Stimulated activated CD8-positive, alpha-beta memory T cell treated with anti-CD3 and anti-CD28 coated beads, Interleukin-15, amount 100 ng/mL, for 24 hours (primary cell): ENCODE measurements around the gene PARD3B.
"Not testable (repeated sequence)": the region's sequence is repeated elsewhere in the genome, so short reads cannot be mapped to it uniquely, and the experiment has no call there.

Experiments
- DNase-seq: peaks from one replicate; pipeline ENCODE4 v3.0.0-alpha.2; 2020; ENCODE audit warnings: low read depth

PARD3B gene

DNA sequence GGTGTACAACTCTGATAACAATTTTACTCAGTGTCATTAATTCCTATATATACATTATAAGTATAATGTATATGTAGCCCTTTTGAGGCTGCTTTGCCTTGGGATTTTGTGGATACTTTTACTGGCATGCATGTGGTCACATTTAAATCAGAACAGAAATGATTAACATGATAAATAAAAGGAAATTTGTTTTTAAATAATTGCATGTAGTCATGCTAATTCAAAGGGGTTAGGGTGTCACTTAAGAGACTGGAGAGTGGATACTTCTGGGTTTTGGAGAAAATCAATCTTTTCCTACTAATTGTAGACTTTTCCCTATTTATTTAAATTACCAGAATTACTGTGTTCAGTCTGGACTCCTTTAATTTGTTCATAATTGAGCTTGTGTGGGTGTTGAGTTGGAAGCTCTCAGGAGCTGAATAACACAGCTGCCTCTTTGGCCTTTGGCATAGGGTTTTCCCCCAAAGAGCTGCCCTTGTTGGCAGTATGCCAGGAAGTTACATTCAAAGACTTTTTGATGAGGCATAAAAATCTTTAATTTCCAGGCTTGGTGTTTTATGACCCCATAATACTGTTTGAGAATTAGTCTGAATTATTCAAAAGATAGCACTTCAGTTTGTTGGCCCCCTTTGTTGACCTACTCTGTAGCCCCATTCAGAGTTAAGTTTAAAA, 652.3 kb downstream of the PARD3B start:
- DNase-seq = no peak

DNA sequence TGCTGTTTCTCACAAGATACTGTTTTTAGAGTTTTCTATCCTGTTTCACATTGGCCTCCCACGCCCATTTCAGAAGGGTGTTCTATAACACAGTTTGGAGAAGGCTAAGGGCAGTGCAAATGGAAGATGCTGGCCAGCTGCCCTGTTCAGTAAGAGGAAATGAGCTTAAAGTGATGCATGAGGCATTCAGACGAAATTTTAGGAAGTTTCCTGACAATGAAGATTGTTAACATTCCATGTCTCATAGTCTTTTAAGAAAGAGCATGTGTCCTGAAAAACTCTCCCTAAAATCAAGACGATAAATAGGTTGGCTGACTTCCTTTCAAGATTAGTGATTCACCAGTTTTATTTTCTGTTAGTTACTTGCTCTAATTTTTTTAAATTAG, 652.9 kb downstream of the PARD3B start:
- no peak for DNase-seq

DNA sequence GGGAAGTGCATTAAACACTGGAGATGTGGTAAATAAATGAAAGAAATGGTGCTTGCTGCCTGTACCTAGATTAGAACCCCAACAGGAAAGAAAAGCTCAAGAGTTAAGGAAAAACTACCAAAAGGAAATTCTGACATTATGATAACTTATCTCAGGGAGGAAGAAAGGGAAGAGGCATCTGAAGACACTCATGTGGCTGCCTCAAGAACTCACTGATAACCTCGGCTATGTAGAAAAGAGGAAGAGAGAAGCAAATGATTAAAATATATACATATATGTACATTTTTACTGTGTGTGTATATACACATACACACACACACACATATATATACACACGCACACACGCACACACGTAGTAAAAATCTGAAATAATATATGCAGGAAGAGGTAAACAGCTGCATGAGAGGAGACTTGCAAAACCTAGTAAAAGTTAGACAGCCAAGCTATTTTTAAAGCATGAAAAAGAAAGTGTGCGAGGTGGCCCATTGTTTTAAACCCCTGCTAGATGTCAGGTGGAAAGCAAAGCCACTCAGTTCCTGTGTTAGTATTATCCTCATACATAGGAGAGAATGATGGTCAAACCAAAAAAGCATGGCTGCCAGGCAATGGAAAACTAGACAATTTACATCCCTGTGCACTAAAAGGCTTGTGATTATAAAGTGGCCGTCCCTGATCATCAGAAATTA, 654.0 kb downstream of the PARD3B start:
- no peak for DNase-seq

DNA sequence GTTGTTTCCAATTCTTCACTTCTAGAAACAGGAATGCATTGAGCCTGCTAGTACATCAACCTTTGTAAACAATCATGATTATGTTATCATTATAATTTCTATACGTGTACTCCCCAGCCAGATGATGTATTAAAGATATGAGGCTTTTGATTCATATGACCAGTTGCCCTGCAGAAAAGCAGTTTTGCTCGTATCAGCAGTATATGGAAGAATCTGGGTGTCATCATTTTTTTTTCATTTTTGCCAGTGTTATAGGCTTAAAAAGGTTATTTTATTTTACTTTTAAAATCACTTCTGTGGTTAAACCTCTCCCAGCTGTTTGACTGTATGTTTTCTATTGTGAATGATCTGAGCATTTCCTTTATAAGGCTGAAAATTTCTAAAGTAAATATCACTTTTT, 665.2 kb downstream of the PARD3B start:
- DNase-seq = no peak

DNA sequence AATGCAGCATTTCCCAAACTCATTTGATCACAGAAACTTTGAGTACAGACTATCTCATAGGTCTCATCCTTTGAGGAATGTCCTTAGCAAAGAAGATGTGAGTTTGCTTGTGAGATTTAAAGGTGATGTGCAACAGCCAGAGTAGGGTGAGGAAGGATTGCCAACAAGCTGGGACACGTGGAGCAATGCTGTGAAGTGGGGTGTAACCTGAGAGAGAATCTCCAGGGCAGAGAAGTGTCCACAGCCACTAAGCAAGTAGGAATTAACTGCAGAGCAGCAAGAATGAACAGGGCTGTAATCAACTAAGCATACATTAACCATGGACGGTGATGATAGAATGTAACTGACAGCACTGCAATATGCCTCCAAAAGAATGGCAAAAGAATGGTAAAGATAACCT, 667.1 kb downstream of the PARD3B start:
- DNase-seq = no peak

DNA sequence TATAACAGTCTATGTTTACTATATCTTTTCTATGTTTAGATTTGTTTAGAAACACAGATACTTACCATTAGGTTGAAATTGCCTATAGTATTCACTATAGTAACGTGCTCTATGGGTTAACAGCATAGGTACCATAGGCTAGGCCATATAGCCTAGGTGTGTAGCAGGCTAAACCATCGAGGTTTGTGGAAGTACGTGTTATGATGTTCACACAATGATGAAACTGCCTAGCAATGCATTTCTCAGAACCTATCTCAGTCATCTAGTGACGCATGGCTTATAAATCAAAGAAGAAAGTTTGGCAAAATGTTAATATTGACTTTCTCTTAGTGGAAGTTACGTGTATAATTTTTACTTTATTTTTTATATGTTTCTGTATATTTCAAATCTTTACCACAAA, 670.8 kb downstream of the PARD3B start:
- DNase-seq = no peak

DNA sequence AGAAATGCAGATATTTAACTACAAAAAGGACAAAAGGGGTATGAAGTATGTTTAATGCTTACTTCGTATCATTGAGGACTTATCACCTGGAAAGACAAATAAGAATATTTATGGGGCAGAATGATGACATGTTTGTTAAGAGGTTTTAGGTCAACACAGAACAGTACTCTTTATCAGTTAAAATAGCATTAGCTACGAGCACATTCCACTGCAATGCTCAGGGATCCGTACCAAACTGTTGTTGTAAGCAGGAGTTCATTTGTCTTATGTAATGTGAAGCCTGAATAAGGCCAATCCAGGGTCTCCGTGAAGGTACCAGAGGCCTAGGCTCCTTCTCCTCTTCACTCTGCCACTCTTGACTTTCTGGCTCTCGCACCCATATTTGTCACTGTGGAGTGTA, 671.3 kb downstream of the PARD3B start:
- no peak for DNase-seq

DNA sequence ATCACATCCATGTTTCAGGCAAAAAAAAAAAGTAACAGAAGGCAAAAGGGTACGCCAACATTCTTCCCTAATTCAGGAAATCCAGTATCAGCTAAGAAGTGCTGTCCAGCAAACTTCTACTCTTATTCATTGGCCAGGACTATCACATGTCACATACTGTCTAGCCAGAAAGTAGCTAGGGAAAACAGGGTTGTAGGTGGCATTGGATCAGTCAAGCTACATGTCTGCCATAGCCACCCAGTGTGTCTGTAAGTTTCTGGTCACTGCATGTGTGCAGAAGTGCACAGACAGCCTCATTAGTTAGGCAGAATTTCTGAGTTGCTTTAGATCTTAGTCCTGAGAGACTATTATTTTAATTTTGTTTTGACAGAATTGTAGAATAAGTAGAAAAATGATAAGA, 671.7 kb downstream of the PARD3B start:
- no peak for DNase-seq

DNA sequence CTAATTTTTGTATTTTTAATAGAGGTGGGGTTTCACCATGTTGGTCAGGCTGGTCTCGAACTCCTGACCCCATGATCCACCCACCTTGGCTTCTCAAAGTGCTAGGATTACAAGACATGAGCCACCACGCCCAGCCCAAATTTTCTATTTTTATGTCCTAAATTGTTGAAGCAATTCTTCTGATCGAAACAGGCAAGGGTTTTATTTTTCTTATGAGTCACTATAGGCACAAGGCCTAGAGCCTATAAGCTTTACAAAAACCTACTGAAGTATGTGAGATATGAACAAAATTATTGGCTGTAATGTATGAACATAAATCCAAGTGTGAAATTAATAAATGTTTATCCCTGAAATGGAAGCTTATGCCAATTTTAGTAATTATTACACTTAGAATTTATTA, 672.8 kb downstream of the PARD3B start:
- DNase-seq = no peak

DNA sequence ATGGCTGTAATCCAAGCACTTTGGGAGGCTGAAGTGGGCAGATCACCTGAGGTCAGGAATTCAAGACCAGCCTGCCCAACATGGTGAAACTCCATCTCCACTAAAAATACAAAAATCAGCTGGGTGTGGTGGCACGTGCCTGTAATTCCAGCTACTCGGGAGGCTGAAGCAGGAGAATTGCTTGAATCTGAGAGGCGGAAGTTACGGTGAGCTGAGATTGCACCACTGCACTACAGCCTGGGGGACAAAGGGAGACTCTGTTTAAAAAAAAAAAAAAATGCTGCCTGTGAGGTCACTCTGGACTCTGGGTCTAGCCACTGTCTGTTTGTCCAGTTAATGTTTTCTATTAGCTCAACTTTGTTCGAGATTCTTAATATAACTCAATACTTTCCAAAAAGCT, 673.5 kb downstream of the PARD3B start:
- DNase-seq = not testable (repeated sequence)

DNA sequence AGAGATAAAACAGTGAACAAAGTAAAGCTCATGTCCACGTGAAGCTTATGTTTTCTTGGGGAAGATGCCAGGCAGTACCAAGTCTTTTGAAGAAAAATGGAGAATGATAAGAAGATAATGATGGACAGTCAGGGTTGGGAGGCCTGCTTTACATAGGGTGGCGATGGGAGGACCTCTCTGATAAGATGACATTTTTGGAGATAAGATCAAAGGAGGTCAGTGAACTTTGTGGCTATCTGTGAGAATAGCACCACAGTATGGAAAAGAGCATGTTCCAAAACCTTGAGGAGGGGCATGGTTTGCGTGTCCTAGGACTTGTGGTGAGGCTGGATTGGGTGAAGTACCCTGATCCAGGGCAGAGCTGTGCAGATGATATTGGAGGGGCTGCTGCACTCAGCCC, 675.3 kb downstream of the PARD3B start:
- DNase-seq = no peak

DNA sequence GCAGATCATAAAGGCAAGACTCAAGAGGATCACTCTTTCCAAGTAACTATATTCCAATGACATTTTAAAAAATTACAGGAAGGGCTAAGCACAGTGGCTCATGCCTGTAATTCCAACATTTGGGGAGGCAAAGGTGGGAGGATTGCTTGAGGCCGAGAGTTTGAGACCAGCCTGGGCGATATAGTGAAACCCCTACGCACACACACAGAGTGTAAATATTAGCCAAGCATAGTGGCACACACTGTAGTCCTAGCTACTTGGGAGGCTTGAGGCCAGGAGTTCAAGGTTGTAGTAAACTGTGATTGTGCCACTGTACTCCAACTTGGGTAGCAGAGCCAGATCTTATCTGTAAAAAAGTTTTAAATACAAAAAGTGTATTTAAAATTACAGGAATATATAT, 686.8 kb downstream of the PARD3B start:
- DNase-seq = no peak

DNA sequence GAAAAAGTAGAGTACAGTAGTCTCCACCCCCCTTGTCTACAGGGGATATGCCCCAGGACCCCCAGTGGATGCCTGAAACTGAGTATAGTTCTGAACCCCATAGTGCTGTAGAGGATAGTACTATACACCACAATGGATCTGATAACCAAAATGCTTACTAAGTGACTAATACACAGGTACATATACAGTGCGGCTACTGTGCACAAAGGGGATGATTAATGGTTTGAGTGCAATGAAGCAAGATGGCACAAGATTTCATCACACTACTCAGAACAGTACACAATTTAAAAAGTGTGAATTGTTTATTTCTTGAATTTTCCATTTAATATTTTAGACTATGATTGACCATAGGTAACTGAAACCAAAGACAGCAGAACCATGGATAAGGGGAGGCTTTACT, 690.2 kb downstream of the PARD3B start:
- DNase-seq = no peak

DNA sequence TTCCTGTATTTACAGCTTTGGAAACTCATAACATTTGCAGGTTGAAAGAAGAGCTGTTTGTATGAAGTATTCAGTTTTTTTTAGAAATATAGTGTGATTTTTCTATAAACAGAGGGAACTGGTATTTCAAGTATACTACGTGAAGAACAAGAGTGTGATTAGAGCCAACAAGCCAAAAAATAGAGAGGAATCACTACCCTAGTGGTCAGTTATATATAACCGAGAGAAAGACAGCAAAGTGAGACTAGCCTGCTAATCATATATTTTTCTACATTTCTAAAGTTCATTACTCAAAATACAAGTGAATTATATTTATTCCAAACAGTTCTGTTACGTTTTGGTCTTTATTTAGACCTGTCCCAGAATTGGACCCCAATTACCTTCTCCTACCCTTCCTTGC, 692.2 kb downstream of the PARD3B start:
- no peak for DNase-seq

DNA sequence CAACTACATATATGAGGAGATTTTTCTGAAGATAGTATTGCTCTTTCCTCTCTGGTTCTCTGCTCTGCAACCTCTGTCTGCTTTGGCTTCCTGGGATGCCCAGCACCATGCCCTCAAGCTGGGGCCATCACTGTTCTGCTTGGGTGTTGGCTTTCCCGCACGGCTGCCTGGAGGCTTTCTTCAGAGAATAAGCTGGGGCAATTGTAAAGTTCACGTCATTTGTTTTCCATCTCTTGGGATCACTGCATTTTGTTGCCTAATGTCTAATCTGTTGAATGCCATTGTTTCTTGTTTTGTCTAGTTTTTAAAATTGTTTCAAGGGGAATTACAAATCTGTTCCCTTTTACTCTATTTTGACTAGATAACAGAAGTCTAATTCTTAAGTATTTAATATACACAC, 699.7 kb downstream of the PARD3B start:
- no peak for DNase-seq

DNA sequence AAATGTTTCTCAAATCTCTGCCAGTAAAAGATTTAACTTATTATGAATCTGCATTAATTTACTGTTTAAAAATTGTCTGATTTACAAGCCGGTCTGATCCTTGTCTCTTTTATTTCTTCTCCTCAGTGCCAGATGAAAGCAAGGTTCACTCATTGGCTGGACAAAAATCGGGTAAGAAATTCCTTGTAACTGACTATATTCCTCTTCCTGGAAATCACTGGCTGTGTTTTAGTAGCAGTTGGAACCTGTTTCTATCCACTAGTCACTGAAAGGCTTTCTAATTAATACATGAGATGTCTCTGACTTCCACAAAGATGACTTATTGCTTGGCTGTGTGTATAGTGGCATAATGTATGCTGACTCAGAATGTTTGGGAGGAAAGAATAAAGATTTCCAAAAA, 700.4 kb downstream of the PARD3B start:
- no peak for DNase-seq

DNA sequence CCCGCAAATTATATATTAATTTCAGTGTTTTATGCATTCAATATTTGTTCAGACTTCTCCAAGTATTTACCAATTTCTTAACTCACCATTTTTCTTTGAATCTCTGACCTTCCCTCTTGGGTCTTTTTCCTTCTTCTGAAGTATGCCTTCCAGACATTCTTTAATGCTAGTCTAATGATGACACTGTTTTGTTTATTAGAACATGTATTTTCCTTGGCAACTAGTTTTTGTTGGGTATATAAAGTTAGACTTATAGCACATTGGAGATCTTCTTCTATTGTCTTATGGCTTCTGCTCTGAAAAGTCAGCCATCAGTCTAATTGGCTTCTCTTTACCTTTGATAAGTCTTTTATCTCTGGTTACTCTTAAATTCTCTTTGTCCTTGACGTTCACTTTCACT, 713.8 kb downstream of the PARD3B start:
- no peak for DNase-seq

DNA sequence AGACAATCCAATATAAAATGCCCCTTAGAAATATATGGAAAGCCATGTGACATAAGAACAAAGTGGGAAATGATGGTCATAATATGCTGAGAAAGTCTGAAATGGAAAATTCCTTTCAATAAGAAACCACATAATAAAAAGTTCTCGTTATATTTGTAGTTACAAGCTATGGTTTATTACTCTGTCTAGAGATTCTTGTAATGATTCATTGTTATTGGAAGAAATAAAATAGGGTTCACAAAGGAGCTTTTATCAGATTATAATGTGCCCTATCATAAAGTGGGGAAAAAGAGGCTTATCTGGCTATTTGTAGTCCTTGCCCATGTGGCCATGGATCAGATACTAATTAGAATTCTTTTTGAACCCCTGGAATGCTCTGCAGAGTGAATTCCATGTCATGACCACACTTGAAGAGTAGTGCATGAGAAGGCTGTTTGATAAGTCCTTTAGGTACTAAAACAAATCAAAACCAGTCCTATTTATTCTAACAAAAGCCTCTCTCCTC, 716.3 kb downstream of the PARD3B start:
- no peak for DNase-seq

DNA sequence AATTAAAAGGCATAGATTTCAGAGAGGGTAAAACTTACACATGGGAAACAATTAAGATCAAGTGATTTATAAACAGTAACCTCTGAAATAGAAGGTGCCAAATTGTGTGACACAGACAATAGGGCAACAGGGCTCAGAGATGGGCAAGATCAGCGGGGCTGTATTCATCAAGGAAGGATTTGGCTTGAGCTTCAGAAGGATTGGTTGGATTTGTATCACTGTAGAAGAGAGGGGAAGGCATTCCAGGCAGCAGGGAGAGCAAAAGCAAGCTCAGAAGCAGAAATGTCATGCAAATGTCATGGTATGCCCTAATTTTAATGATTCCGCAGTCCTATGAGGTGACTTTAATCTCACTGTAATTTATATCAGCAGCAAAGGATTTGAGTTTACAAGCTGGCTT, 722.0 kb downstream of the PARD3B start:
- DNase-seq = no peak

DNA sequence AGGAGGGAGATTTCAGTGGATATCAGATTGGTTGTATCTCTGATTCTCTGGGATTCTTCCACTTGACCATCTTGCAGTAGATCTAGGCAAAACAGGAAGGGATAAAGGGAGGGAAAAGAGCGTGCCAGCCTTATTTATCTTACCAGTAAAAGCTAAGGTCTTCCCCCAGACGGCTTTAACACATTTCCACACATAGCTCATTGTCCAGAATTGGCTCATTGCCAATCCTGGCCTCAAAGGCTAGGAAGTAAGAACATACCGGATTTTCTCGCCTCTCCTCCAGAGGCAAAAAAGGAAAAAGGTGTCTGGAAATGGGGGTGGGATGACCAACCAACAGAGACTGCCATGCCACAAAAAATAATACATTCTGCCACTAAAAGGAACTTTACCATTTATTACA, 725.4 kb downstream of the PARD3B start:
- DNase-seq = no peak

DNA sequence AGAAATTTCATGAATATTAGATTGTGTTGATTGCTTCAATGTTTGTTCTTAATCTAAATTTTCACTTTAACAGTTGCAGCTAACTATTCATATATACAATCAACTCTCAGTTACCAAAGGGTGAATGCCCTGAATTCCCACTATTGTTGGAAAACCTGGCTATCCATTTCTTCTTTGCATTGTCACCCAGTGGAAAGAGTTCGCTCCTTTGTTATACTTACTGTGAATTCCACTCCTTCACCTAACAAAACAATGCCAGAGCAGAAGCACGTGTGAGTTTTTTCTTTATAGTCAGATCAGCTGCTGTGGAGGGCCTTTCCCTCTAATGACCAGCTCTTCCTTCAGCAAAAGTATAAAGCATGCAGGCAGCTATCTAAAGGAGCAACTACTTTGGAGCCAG, 727.9 kb downstream of the PARD3B start:
- no peak for DNase-seq

DNA sequence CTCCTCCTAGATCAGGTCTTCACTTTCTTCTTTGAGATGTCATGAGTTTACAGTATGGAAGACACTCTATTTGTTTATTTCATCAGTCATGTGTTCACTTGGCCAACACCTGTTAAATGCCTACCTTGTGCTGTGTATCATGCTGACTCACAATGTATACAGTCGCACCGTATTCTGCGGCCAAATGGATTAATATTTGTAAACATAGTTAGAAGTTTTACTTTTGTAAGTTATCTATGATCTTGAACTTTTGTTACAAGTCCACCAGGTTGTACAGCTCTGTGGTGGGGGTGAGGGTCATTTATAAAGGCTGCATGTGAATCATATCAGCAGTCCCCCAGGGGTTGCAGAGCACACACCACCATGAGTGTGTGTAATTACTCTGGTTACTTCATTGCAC, 728.4 kb downstream of the PARD3B start:
- no peak for DNase-seq

DNA sequence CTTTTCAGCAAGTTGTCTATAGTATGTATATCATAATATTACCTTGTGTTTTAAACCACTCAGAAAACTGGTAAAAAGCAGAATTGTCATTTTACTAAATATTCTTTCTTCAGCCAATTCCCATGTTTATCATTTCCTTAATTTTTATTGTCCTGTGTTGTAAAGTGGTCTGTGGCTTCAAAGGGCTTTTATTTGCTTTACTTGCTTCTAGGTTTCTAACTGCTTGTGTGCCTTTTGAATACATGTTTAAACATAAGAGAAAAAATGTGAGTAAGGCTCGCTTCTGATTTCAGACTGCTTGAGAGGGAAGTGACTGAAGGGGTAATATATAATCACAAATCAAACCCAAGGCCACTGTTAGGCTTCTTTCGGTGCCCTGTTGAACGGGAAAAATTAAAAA, 729.5 kb downstream of the PARD3B start:
- DNase-seq = no peak
